ENCODE measurements around the gene SDCBP2. TPM values are rescaled to one million over a fixed set of nuclear protein-coding genes. Genes with fewer than 3 reads are reported as not detected.

Gene SDCBP2
- total RNA-seq, 4 donors from 2014 or later: 18.0 to 37.6 (median 34.7) TPM

DNA sequence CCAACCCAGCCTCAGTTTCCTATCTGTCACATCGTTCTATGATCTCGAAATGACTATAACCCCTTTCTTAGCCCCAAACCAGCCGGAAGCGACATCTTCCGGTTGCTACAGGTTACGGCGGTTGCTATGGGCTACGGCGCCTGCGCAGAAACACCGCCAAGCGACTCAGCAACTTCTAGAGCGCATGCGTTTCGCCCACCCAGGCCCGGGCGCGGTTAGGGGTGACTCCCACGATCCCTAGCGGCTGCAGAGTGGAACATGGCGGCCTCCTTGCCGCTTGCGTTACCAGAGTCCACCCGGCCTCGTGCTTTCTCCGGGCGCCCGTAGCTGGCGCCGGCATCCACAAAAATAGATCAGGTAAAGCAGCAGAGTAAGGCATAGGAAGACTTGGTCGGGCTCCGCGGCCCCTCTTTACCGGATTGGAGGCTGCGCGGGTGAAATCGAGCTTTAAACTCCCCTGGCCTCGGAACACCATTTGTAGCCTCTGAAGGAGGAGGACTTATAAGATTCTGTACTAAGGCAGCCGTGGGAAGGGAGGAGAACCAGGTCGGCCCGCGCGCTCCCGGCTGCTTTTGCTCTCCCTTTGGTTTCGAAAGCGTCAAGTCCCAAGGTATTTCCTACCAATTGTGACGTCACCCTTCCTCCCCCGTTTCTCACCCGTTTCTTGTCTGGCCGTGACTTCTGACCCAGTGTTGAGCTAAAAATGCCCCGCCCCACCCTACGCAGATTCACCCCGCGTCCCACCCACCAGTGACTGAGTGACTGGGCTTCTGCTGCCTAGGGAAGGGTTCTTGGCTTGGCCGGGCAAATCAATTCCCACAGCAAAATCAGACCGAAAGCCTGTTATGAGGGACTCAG, 3.5 kb downstream of the SDCBP2 start:
- Histone ChIP-seq H3K4me3 (replicated peaks in 1 of 3) (peak overlapping the region in 2 of 3 donors; percentile 68 to 88), H3K4me1 (peaks cover 59 to 84% of the 10 kb centered on the region in 2 donors), H3K36me3 (no peaks in the 10 kb centered on the region), H3K27me3 (no peaks in the 10 kb centered on the region), H3K9me3 (no peaks in the 10 kb centered on the region), H3K27ac (peak overlapping the region; percentile 95 to 99 (median 97))
- TF ChIP-seq CTCF (IDR thresholded peaks at IDR 0.05) (peak in 3 of 6 experiments; percentile 26 to 39 (median 30)), POLR2A (IDR thresholded peaks at IDR 0.05) (peak; percentile 84 to 92)
- DNase-seq: peak; percentile 97
- WGBS, 2 donors: 0 to 1% methylated on average over 48 of the region's 56 CpGs
- intact Hi-C loops (cut with DNase I): loop anchor here (2.0 kb wide), 1 partner anchor 67 kb away; the partner anchor contains the start of gene FKBP1A

DNA sequence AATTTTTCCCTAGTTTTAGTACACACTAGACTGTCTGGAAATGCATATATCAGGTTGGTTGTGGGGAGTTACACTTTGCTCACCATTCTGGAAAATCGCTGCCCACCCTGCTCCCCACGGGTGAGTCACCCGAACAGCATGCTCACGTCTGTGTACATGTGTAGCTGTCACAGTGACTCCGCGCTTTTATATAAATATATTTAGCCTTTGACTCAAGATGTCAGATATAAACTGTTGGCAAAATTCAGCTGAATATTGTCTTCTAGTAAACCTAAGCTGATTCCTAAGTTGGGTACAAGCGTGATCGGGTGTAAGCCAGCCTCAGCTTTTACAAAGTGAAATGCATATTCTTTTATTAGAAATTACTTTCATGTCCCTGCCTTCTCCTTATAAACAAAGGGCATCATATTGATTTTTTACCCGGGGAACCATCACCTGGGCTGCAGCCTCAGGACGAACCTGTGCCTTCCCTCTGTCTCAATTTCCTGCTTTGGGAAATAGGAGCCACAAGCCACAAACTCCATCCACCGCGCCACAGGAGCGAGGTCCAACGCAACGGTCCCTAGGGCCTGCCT, 4.3 kb downstream of the SDCBP2 start:
- Histone ChIP-seq H3K4me3 (replicated peaks in 1 of 3) (peak overlapping the region in 1 of 3 donors; percentile 68), H3K9me3 (no peaks in the 10 kb centered on the region), H3K4me1 (peaks cover 52 to 76% of the 10 kb centered on the region in 2 donors), H3K27me3 (no peaks in the 10 kb centered on the region), H3K36me3 (no peaks in the 10 kb centered on the region), H3K27ac (peak overlapping the region in 2 of 3 donors; percentile 95 to 99)
- peak in 1 of 2 donors; percentile 8 for DNase-seq
- intact Hi-C loops (cut with DNase I): loop anchor here (2.0 kb wide), 1 partner anchor 68 kb away; the partner anchor contains the start of gene FKBP1A
- TF ChIP-seq POLR2A (IDR thresholded peaks at IDR 0.05) (no peak), CTCF (IDR thresholded peaks at IDR 0.05) (no peak)
- WGBS, 2 donors: 30 to 38% methylated on average over 15 of the region's 15 CpGs

DNA sequence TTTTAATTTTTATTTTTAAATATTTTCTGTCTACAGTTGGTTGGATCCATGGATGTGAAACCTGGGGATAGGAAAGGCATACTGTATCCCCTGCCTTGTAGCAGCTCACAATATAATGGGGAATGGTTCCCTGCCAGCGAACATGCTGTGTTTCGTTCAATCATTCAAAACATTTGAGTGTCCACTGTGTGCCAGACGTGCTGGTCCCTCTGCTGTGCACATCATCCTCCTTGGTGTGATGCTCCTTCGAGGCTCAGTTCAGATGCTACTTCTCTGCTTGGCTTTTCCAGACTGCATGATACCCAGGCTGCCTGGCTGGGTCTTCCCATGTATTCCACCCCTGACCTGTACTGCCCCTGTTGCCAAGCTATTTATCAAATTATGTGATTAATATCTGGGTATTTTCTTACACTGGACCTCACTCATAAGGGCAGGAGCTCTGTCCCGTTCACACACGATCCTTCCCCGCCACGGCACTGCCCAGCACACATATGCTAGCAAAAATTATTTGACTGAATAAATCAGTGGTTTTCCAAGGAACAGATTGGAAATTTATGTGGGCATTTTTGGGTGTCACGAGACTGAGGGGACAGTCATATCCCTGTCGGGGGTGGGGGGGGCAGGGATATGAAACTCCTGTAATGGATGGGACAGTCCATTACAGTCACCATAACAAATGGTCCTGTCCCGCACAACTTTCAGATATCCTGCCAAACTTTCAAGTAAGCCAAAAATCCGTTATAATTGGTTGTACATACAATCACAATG, 4.9 kb downstream of the SDCBP2 start:
- Histone ChIP-seq H3K4me3 (replicated peaks in 1 of 3) (no peak overlapping the region), H3K36me3 (no peaks in the 10 kb centered on the region), H3K27ac (peak overlapping the region; percentile 90 to 99 (median 95)), H3K9me3 (no peaks in the 10 kb centered on the region), H3K4me1 (peaks cover 45 to 70% of the 10 kb centered on the region in 2 donors), H3K27me3 (no peaks in the 10 kb centered on the region)
- 79 to 83% methylated on average over 12 of the region's 12 CpGs for WGBS, 2 donors
- intact Hi-C loops (cut with DNase I): loop anchor here (2.0 kb wide), 1 partner anchor 69 kb away; the partner anchor contains the start of gene FKBP1A
- no peak for TF ChIP-seq POLR2A (IDR thresholded peaks at IDR 0.05)
- TF ChIP-seq CTCF (IDR thresholded peaks at IDR 0.05): no peak
- peak in 1 of 2 donors; percentile 6 for DNase-seq

- no peaks in the 10 kb centered on the region for H3K36me3 ChIP-seq
- H3K4me1 ChIP-seq: peaks cover 38 to 62% of the 10 kb centered on the region in 2 donors
- peak overlapping the region; percentile 90 to 99 (median 95) for H3K27ac ChIP-seq
- H3K9me3 ChIP-seq: no peaks in the 10 kb centered on the region
- intact Hi-C loops (cut with DNase I): no loop called here
- no peak overlapping the region for H3K4me3 ChIP-seq (replicated peaks in 1 of 3)
- 70 to 77% methylated on average over 6 of the region's 6 CpGs for WGBS, 2 donors
- peak in 1 of 2 donors; percentile 1 for DNase-seq
- no peaks in the 10 kb centered on the region for H3K27me3 ChIP-seq
- no peak for TF ChIP-seq POLR2A (IDR thresholded peaks at IDR 0.05)
- TF ChIP-seq CTCF (IDR thresholded peaks at IDR 0.05): no peak
Measured at GRCh38 chr20:1323256-1323655, 5.7 kb downstream of the SDCBP2 start.
